Activated CD4-positive, alpha-beta T cell treated with anti-CD3 and anti-CD28 coated beads for 48 hours (primary cell): ENCODE measurements around the gene SCLY.

Experiments
- DNase-seq: peaks from one replicate; pipeline ENCODE4 v3.0.0-alpha.2; 2020

SCLY gene

DNA sequence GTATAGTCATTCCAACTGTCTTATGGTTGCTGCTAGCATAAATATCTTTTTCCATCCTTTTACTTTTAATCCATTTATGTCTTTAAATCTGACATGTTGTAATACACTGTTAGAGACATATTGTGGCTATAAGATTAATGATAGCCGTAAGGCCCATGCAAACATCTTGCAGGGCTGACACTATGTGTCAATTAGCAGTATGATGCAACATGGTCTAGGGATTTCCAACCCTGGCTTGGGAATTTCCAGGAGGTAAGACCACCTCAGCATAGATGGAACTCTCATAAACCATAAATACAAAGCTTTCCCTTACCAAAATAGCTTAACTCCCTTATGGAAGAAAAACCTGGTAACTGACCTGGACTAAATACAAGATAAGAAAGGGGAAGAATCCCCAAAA lies 16.5 kb downstream of the SCLY start:
- no peak for DNase-seq

DNA sequence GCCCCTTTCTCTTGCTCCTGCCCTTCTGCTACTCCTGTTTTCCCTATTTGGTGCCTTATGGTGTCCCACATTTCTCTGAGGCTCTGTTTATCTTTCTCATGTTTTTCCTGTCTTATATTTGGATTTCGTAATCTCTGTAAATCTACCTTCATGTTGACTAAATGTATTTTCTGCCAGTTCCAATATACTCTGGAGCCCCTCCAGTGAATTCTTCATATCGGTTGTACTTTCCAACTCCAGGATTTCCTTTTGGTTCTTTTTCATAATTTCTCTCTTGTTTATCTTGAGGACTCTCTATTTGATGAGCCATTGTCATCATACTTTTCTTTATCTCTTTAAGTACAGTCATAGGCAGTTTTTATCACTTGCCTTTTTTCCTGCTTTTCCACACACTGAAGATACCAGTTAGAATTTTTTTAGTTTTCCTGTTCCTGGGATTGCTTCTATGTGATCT lies 19.1 kb downstream of the SCLY start:
- no peak for DNase-seq

DNA sequence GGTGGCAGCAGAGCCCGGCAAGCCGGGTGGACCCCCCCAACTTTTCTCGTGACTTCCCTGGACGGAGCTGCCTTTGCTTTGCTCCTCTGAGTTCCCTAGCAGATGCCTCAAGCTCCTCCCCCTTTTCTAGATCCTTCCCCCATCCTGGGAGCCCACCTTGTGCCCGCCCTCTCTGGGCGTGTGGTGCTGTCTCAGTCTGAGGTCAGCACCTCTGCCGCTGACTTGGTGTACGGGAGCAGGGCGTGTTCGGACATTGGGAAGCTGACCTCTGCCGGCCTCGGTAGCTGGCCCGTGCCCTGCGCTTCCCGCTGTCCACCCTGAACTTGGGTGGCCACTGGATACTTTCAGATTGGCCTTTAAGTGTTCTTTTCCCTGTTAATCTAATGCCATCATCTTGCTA lies 19.7 kb downstream of the SCLY start:
- DNase-seq, result no peak

DNA sequence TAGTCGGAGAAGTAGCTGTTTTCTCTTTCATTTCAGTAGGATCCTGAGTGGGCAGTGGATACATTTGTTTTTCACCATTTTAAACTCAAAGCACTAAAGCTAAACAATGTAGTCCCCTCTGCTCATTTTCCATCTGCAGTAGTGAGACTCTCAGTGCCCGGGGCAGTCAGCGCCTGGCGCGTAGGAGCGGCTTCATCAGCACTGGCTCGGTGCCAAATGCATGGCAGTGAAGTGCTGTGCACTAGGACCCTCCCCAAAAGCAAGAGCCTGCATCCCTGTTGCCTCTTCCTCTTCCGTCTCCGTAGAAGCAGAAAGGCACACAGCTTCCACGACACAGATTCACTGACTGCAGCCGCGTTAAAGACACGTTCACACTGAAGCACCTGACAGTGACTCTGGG lies 20.3 kb downstream of the SCLY start:
- DNase-seq, result no peak

DNA sequence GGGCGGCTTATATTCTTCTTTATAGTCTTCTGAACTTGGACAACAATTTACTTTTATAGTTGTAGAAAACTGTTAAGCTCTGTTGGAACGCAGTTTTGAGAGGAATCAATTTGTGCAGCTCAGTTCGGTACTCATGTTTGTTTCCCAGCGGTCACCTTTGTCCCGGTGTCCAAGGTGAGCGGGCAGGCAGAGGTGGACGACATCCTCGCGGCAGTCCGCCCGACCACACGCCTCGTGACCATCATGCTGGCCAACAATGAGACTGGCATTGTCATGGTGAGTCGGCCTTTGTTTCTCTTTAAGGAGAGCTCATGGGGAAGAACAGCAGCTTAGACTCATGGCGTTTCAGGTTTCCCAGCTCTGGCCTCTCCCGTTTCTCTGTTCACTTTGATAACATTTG lies 20.8 kb downstream of the SCLY start:
- no peak for DNase-seq

DNA sequence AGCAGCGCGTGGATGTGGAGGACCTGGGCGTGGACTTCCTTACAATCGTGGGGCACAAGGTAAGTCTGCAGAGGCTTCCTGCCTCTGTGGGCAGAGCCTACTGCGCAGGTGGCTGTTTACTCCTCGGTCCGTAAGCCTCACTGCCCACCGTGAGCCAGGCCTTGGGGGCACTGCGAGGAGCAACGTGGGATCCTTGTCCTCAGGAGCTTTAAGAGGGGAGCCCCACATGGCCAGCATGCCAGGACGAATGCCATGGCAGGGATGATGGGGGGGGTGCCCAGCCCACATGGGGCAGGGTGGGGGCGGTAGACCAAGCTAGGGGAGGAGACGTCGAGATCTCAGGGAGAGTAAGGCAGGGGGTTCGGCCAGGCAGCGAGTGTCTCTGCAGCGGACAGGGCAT lies 21.4 kb downstream of the SCLY start:
- no peak for DNase-seq

DNA sequence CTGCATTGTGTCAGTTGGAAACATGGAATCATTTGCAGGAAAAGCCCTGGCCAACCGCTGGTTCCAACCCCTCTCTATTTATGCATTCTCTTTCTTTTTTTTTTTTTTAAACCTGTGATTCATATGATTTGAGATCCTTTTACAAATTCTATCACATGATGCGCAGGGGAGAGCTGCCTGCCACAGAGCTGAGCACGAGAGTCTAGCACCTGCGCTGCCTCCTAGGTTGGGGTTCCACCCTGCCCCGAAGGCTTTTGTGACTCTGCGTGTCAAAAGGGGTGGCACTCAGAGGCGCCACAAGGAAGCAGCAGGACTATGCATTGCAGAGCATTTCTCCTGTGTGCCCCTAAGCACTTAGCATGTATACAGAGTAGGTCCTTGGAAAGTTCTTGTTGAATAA lies 22.0 kb downstream of the SCLY start:
- no peak for DNase-seq

DNA sequence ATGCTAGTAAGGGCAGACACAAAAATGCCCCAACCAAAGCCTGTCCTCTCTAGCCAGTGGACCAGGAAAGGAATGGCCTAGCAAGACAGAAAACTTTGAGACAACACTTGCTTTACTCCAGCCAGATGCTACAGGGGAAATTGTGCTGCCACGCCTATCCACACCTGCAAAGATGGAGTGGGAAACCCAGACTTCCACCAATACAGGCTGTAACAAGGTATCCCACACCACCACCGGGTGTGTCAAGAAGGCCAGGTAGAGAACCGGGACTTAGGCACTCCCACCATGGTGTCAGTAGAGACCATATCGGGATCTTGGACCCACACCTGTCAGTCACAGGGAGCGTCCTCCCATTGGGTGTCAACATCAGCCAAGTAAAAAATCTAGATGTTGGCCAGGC lies 23.1 kb downstream of the SCLY start:
- DNase-seq, result no peak

DNA sequence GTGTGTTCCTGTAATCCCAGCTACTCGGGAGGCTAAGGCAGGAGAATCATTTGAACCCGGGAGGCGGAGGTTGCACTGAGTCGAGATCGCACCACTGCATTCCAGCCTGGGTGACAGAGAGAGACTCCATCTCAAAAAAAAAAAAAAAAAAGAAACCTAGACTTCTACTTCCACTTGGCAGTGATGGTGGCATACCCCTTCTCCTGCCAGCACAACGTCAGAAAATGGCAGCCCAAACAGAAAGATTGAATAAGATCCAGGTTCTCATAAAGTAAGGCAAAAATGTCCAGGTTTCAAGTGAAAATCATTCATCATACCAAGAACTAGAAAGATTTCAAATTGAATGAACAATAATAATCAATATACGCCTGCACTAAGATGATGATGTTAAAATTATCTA lies 24.0 kb downstream of the SCLY start:
- DNase-seq, result no peak

DNA sequence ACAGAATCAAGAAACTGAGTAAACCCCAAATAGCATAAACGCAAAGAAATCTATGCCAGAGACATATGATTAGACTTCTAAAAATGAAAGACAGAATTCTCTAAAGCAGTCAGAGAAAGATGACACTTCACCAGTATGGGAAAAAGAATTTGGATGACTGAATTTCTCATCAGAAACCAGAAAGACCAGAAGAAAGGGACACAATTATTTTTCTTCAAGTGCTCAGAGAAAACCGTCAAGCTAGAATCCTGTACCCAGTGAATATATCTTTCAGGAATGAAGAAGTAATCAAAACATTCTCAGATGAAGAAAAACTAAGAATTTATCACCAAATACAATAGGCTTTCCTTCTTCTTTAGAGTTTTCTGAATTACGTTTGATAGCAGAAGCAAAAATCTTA lies 25.1 kb downstream of the SCLY start:
- DNase-seq, result no peak

DNA sequence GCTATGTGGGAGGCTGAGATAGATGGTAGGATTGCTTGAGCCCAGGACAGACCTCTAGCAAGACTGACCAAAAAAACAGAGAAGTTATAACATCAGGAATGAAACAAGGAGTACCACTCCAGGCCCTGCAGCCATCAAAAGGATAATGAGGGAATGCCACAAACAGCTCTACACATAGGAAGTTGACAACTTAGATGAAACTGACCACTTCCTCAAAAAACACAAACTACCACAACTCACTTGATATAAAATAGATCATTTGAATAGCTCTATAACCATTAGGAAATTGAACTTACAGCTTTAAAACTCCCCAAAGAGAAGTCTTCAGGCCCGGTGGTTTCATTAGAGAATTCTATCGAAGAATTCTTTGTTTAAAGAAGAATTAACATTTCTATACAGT lies 26.4 kb downstream of the SCLY start:
- no peak for DNase-seq

DNA sequence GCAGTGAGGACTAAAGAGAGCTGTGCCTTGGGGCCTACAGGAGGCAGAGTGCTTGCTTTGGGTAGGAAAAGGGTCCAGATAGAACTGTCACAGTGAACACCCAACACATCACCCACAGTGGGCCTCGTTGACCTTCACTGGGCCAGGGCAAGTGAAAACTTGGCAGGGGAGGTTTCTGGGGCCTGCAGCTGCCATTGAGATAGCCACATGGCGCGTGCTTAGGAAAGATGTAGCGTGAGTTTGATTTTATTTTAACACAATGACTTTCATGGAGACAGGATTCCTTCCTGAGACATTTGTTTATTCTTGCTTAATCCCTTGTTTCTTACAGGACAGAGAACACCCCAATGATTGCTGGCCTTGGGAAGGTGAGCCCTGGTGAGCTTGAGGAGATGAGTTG lies 30.1 kb downstream of the SCLY start:
- DNase-seq, result no peak

DNA sequence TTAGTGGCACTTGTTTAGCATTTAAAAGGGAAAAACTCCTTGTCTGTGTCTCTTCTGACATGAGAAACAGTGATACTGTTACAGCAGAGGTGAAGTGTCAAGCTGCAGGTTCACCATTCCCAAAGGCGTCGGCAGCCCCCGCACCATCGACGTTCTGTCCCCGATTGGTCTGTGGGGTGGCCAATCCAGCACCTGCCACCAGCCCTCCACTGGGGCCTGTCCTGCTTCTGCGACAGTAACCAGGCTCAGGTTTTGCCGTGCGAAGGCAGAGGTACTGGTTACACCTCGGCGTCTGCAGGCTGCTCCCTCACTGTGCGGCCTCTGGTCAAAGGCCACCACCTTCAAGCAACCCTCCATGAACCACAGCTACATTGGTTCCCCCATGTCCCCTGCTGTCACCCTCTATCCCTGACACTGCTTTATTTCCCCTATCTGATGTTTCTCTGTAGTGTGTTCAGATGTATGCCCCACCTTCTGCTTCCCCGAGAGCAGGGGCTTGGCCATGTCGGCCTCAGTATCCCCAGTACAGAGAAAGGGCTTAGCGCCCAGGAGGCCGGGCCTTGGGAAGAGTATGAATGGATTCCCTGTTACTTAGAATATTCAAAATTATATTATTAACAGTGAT lies 30.7 kb downstream of the SCLY start:
- no peak for DNase-seq

DNA sequence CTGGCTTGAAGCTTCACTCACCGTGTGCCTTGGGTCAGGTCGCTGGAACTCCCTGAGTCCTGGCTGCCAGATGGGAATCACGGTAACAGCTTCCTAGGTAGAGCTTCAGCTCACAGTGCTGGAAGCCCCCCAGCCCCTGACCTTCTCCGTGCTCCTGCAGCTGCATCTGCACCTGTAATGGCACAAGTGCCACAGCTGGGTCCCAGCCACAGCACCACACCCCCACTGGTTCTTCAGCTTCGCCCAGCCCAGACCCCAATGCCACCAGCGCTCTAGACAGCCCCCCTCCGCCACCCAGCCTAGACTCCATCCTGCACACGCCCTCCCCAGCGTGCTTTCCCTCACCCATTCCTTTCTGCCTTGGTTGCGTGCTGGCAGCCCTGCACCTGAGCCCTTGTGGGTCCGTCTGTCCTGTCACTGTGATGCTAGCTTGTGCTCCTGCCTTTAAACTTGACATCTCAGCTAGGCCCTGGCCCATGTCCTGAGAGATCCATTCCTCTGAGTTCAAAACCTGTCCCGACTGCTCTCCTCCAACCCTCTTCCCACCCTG lies 31.8 kb downstream of the SCLY start:
- DNase-seq, result no peak

DNA sequence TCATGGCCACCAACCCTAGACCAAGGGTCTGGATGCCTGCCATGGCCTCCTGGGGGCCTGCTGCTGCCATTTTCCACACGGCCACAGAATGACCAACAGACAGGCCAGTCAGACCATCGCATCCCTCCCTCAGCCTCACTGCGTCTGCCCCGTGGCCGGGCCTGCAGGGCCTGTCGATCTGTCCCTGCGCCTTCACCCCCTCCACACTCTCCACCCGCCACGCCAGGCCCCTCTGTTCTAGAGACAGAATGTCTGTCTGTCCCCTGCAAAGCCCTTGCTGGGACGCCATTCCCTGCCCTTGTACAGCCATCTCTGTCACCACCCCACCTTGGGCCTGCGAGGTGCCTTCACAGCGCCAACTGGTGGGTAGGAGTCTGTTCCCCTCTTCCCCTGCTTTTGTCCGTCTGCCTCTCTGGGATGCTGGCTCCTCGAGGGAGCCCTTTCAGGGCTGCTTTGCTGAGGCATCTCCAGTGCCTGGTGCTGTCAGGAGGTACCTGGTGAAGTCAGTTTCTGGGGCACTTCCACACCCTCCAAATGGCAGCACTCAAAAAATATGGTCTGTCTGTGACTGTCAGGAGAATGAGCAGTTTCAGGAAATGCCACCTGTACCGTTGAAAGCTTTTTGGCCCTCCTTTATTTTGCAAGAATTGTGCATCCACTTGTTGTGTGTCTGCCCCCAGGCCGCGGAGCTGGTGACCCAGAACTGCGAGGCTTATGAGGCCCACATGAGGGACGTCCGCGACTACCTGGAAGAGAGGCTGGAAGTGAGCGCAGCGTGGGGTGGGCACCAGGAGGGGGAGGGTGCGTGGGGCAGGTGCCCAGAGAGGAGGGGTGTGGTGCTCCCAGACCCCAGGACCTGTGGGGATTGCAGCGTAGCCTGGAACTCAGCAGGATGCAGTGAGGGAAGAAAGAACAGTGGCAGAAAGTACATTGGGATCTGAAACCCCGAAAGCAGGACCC lies 32.7 kb downstream of the SCLY start:
- no peak for DNase-seq

DNA sequence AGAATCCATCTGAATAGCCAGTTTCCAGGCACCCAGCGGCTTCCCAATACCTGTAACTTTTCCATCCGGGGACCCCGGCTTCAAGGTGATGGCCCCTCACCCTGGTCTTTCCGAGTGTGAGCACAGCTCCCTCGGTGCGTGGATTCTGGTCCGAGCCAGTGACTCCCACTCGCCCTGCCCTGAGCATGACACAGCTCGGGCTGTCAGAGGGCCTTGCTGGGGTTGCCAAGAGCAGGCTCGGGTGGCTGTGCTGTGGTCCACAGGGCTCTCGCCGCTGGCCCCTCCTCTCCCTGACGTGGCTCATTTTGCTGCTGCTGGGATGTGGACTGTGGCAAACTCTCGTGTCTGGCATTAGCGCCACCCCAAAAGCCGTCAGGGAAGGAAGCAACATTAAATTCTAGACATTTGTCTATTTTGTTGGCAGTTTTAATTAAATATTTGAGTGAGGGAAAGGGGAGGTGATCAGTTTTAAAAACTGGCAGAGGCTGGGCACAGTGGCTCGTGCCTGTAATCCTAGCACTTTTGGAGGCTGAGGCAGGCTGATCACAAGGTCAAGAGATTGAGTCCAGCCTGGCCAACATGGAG lies 33.7 kb downstream of the SCLY start:
- no peak for DNase-seq

DNA sequence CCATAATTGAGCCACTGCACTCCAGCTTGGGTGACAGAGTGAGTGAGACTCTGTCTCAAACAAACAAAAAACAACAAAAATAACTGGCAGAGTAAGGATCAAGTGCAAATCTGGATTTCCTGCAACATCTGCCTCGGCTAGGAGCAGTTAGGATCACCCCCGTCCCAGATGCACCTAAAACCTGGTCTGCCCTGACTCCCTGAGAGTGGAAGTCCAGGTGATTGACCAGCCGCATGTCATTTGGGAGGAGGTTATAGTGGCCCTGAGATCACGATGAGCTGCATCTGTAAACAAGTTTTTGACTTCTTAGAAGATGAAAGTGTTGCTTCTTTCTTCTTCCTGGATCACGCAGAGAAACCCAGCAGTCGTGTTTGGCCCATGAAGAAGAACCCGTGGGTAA lies 34.3 kb downstream of the SCLY start:
- DNase-seq, result no peak

DNA sequence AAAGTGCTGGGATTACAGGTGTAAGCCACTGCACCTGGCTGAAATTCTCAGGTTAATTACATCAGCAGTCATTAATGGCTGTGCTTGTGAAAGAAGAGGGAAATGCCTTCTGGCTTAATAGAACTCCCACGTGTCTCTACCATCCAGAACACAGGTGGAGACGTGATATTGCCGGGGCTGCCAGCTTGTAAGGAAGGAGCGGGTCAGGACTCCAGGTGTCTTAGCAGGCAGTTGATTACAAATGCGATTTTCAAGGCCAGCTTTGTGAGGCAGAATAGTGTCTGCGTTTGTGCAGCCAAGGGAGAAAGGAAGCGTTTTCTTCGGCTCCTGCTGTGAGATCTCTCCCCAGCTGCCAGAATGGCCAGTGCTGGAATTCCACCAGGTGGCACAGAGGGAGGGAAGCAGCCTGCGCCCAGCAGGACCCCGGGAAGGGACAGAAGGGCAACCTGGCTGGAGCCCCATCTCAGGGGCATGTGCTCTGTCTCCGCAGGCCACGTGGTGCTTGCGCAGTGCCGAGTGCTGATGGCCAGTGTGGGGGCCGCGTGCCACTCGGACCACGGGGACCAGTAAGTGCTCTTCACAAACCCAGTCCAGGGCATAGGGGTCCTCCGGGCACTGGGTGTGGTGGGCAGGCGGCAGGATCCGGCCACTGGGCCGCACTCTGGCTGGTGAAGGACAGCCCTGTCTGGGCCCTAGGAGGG lies 35.7 kb downstream of the SCLY start:
- no peak for DNase-seq

DNA sequence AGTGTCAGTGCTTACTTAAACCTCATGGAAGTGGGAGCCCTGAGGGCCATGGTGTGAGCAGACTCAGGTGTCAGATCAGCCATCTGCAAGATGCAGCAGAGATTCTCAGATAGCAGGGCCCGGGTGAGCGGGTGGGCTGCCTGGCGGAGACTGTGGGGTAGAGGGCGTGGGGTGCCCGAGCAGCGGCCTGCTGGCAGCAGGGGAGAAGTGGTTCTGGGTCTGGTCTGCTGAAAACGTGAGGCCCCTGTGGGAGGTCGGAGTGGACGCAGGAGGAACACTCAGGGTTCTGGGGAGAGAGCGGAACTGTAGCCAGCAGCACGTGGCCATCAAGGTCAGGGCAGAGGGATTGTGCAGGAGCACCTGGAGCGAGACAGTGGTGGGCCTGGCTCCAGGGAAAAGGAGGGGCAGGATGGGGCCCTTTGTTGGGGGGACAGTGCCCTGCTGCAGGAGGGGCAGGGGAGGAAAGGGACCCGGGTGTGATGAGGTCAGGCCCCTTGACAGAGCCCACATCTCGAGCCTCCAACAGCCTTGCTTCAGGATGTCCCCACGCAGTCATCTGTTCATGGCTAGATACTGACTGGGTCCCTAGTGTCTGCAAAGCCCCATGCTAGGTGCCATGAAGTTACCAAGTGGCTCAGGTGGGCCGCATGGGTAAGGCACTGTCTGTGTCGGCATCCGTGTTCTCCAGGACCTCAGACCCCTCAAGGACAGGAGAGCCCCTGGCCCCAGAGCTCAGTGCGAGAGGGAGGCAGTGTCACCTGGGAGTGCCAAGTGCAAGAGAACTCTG lies 36.6 kb downstream of the SCLY start:
- DNase-seq, result no peak

DNA sequence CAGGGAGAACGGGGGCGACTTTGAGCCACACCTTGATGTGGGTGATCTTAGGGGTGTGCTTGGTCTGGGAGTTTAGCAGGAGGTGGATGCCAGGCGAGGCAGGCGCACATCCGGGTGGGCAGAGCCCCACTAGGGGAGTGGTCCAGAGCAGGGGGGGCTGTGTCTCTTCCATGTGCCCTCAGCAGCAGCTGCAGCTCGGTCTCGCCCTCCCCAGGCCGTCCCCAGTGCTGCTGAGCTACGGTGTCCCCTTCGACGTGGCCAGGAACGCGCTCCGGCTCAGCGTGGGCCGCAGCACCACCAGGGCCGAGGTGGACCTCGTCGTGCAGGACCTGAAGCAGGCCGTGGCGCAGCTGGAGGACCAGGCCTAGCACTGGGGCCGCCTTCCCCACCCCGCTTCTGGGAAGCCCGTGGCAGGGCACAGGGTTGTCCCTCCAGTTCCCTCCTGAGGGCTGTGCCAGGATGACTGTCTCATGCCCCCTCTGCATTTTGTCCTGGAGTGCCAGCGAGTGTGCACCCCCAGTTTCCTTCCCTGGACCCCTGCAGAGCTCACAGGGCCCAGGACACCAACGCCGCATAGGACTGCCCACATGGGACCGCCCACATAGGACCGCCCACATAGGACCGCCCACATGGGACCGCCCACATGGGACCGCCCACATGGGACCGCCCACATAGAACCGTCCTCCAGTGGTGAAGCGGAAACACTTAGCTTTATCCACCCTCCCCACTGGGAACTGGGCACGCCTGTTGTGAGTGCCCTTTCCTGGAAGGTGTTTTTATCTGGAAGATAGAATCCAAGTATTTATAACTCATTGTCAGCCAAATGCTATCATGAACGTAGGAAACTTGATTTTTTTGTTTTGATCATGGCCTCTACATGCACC lies 37.4 kb downstream of the SCLY start:
- no peak for DNase-seq
